GM23248 (cell line): Measurements from ENCODE around the gene RASA3.
"Not testable (repeated sequence)": the region's sequence is repeated elsewhere in the genome, so short reads cannot be mapped to it uniquely, and the experiment has no call there.

ENCODE experiments used
- EZH2 ChIP-seq: fragments of 200-600 bp; sonication (generic); IDR thresholded peaks from 2 replicates; pipeline ENCODE4 v1.6.1; 2018; ENCODE audit warnings: antibody characterized with exemption, mild to moderate bottlenecking; ENCODE audit not compliant: insufficient read depth, poor library complexity, severe bottlenecking
- EZH2phosphoT487 ChIP-seq: fragments of 200-600 bp; sonication (generic); IDR thresholded peaks from 2 replicates; pipeline ENCODE4 v1.6.1; 2018; ENCODE audit warnings: antibody characterized with exemption, moderate library complexity, mild to moderate bottlenecking, low read depth; ENCODE audit not compliant: insufficient read depth

DNA sequence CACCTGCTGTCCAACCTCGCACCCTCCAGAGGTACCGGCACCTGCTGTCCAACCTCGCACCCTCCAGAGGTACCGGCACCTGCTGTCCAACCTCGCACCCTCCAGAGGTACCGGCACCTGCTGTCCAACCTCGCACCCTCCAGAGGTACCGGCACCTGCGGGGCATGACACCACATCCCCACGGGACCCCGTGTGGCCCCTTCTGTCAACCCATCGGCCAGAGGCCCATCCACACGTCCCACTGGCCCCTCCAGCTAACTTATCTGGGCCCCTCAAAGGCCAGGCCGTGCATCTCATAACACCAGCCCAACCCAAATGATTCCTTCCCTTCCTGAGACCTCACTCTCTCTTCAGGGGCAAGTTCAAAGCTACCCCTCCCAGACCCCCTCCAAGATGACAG, 6.3 kb downstream of the RASA3 start:
- not testable (repeated sequence) for TF ChIP-seq EZH2, EZH2phosphoT487
